GM21528 (cell line): ENCODE data around the gene NME1.
A peak's percentile ranks its signal among the peaks of the same experiment; 100 is the strongest.
"Not testable (repeated sequence)": the region's sequence is repeated elsewhere in the genome, so short reads cannot be mapped to it uniquely, and the experiment has no call there.

Source experiments
- ATAC-seq: cut with Tn5 transposase; IDR thresholded peaks from one replicate; pipeline ENCODE4 v1.9.1; 2021; ENCODE audit warnings: mild to moderate bottlenecking, moderate library complexity; ENCODE audit not compliant: unreplicated experiment, low FRiP score

NME1 gene

DNA sequence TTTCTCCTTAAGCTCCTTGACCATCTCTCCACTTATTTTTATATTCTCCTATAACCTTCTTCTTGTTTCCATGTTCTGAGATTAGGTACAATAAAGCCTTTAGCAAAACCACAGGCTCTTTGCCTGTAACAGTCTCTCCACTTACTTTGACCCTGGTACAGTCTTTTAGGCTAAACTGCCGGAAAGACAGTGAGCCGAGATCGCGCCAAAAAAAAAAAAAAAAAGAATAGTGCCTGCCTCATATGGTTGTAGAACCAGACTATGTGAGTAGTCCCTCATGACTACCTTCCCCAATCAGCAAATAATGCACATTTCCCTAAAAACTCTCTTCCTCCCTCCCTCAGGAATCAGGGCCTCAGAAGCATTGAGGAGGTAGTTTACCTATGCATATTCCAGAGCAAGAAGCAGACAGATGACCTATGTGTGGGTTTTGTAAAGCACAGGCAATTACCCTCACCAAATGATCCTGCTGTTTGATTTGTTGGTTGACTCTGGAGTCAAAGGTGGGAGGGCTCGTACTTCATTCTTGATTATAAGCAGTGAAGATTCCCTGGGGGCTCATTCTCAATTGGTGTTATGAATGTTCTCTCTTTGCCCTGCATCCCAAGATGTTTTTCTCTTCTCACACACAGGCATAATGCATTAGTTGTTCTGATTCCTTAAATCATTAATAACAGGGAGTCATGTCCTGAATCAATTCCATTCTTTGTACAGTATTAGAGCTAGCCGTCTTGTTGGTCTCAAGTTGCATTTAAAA is 8.9 kb upstream of the NME1 start:
- ATAC-seq, result no peak

DNA sequence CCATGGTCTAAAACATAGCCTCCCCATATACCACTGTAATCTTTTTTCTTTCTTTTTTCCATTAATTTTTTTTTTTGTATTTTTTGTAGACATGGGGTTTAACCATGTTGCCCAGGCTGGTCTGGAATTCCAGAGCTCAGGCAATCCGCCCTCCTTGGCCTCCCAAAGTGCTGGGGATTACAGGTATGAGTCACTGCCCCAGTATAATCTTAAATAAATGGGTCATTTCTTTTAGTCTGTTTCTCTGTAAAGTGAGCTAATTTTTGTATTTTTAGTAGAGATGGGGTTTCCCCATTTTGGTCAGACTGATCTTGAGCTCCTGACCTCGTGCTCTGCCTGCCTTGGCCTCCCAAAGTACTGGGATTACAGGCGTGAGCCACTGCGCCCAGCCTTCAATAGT is 5.7 kb upstream of the NME1 start:
- ATAC-seq, result no peak

DNA sequence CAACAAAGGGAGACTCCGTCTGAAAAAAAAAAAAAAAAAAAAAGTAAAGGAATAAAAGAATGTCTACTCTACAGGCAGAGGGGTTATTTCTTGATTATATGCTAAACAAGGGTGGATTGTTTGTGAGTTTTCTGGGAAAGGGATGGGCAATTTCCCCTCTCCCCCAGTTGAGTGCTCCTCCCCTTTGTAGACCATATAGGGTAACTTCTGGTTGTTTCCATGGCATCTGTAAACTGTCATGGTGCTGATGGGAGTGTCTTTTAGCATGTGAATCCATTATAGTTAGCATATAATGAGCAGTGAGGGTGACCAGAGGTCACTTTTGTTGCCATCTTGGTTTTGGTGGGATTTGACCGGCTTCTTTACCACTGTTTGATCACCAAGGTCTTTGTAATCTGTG is 4.2 kb upstream of the NME1 start:
- no peak for ATAC-seq

GRCh38 chr17:51150932-51151331 is 2.4 kb upstream of the NME1 start:
- ATAC-seq, result no peak

DNA sequence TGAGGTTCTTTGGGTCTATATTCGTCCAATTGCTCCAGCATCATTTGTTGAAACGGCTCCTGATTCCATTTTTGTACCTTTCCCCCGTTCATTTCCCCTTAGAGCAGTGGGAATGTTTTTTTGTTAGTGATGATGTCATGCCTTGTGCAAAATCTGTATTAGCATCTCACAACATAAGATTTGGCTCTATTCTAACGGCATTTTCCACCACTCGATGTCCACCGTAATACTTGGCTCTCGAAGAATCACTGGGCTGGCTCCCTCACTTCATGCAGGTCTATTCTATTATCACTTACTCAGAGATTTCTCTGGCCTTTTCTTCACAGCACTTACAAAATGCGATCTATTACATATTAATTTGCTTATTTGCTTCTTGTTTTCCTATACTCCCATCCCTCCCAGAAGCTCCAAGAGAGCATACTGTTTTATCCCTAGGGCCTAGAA is 571 bp upstream of the NME1 start:
- peak; percentile 10 for ATAC-seq

DNA sequence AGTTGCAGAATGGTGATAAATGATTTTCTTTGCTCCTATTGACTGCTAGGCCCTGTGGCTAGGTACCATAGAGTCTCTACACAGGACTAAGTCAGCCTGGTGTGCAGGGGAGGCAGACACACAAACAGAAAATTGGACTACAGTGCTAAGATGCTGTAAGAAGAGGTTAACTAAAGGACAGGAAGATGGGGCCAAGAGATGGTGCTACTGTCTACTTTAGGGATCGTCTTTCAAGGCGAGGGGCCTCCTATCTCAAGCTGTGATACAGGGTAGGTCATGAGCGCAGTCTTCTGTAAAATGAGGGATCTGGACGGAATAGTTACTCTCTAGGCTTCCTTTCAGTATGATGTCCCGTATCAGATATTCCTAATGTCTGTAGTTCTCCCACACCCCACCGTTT is 817 bp downstream of the NME1 start:
- ATAC-seq, result no peak

DNA sequence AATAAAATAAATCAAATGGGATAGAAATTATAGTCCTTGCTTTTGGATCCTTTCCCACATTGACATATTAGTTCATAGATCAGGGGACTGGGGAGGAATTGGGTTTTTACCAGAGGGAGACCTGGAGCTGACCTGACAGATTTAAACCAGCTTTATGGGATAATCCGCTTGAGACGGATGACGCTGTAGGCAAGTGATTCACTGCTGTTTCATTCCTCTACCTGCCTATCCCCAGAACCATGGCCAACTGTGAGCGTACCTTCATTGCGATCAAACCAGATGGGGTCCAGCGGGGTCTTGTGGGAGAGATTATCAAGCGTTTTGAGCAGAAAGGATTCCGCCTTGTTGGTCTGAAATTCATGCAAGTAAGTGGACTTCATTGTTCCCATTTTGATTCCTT is 2.1 kb downstream of the NME1 start:
- no peak for ATAC-seq

DNA sequence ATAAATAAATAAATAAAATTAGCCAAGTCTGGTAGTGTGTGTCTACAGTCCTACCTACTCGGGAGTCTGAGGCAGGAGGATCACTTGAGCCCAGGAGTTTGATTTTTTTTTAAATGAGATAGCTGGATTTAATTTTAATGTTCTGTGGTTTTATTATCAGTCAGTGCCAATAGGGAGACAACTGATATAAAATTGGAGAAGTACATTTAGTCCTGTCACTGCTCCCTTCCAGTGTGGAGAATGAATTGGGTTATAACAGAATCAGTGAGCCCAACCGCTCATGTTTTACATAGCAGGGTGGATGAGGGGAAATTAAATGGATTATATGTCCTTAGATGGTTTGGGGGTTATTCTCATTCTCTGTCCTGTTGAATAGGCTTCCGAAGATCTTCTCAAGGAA is 6.2 kb downstream of the NME1 start:
- no peak for ATAC-seq

DNA sequence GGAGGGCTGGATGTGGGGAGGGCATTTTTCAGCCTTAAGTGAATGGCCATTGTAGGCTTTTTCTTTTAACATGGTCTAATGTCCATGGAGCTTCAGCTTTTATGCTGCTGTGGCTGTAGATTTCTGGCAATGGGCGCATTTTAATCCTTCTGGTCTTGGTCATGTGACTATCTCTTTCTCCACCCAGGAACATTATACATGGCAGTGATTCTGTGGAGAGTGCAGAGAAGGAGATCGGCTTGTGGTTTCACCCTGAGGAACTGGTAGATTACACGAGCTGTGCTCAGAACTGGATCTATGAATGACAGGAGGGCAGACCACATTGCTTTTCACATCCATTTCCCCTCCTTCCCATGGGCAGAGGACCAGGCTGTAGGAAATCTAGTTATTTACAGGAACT is 8.2 kb downstream of the NME1 start:
- ATAC-seq, result no peak

DNA sequence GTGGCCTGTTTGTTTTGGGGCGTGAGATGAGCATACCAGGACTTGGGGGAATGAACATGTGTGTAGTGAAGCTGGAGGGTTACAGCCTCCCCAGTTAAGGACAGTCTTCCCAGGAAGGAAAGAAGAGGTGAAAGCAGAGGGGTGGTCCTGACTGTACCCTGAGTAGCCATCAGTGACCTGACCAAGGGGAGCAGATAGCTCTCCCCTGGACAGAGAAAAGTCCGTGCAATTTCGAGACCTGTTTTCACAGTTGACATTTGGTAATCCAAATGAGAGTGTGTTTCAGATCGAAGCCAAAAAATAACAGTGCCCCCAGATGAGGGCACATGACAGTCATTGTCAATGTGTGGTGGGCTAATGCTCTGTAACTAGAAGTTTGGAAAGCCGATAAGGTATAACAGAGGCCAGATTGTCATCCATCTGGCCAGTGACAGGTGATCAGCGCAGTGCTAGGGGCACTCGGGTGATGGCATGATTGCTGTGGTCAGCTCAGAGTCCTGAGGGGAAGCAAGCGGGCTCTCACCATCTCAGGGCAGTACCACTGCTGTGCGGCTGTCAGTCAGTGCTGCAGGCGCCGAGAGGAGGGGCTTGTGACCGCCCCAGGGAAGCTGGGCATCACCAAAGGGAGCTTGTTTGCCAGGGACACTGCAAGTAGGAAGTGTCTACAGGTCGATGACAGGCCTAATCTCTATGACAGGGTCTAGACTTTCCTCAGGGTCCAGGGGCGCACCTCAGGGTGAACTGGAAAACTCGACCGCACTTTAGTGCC is 11.7 kb downstream of the NME1 start:
- no peak for ATAC-seq

GRCh38 chr17:51165680-51166197 is 12.4 kb downstream of the NME1 start:
- ATAC-seq, result peak; percentile 36

DNA sequence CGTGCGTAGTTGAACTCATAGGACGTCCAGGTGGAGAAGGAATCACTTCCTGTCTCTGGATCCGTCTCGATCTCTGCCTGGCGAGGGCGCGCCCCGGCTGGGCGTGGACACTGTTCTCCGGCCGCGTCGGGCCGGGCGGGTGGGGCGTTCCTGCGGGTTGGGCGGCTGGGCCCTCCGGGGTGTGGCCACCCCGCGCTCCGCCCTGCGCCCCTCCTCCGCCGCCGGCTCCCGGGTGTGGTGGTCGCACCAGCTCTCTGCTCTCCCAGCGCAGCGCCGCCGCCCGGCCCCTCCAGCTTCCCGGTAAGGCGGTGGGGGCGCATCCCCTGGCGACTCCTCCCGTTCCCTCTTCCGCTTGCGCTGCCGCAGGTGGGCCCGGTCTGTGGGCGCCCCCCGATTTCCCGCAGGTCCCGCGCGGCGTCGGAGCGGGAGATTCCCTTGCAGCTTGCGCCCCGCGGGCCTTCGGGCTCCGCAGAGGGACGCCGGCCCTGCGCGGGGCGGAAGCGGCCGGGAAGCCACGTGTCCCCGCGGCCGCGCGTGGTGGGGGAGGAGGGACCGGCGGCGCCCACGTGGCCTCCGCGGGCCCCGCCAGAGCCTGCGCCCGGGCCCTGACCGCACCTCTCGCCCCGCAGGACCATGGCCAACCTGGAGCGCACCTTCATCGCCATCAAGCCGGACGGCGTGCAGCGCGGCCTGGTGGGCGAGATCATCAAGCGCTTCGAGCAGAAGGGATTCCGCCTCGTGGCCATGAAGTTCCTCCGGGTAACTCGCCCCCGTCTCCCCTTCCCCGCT is 13.0 kb downstream of the NME1 start, which contains the start of gene NME2:
TSS of gene NME2 (plus strand) at position 214 of the 789 bp plus-strand sequence. CDS start at position 634, 420 bp downstream.
- peak; percentile 84 for ATAC-seq

DNA sequence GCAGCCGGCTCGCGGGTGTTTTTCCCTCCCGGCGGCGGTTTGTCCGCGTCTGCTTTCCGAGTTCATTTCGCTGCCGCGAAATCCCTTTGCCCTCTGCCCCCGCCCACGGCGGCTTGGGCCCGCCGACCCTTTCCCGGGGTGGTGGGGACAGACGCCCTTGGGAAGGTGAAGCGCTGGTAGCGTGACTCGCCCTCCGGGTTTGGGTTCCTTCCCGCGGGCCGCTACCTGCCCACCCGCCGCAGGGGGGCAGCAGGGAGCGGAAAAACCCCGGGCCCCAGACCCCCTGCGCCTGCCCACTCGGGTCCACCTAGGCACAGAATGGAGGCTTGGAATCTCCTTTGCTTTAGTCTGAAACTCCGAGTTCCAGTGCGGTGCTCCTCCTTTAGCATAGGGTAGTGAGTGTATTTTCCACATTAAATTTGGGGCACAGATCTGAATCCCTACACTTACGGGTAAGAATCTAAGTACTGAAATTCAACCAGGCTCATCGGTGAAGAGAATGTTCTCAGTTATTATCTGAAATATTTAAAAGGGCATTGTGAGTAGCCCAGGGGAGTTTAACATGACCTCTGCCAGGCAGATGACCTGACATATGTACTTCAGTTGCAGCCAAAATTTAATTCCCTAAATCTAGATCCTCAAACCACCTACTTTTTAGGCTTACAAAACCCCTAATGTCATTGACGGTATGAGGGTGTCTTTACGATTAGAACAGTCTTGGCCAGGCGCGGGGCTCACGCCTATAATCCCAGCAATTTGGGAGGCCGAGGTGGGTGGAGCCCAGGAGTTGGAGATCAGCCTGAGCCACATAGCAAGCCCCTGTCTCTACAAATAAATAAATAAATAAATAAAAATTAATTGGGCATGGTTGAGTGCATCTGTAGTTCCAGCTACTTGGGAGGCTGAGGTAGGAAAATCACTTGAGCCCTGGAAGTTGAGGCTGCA is 13.9 kb downstream of the NME1 start:
- peak; percentile 51 for ATAC-seq

GRCh38 chr17:51169340-51169739 is 16.0 kb downstream of the NME1 start:
- no peak for ATAC-seq

- no peak for ATAC-seq
Measured at GRCh38 chr17:51170736-51171135, 17.4 kb downstream of the NME1 start.

DNA sequence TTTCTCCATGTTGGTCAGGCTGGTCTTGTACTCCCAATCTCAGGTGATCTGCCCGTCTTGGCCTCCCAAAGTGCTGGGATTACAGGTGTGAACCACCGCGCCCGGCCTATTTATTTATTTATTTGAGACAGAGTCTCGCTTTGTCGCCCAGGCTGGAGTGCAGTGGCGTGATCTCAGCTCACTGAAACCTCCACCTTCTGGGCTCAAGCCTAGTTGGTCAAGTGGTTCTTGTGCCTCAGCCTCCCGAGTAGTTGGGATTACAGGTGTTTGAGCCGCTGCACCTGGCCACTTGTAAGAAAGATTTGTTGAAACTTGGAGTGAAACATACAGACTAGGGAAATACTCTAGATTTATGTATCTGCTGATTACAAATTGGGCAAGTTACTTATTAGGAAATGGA is 18.7 kb downstream of the NME1 start:
- ATAC-seq, result not testable (repeated sequence)

GRCh38 chr17:51180486-51180885 is 27.1 kb downstream of the NME1 start:
- ATAC-seq, result no peak

- no peak for ATAC-seq
Measured at GRCh38 chr17:51184124-51184523, 30.8 kb downstream of the NME1 start.

- no peak for ATAC-seq
Measured at GRCh38 chr17:51185763-51186332, 32.5 kb downstream of the NME1 start.
